Mammary epithelial cell (primary cell): ENCODE results near the gene WNT16.

Experiments
- CTCF ChIP-seq, 2 donors: IDR thresholded peaks in 1 of 2; conservative IDR thresholded peaks in 1 of 2; 2 replicates each; pipeline ENCODE4 v1.5.1; 2011 to 2012; ENCODE audit warnings: inconsistent platforms in 2 of 2, low read length in 2 of 2, mild to moderate bottlenecking in 2 of 2, control low read depth in 1 of 2, low read depth in 1 of 2; ENCODE audit not compliant: insufficient read depth in 1 of 2; ENCODE audit errors: extremely low read depth in 1 of 2
- EZH2 ChIP-seq: IDR thresholded peaks from 2 replicates; pipeline ENCODE4 v1.6.1; 2012; ENCODE audit warnings: low read length, inconsistent platforms, borderline replicate concordance

- TF ChIP-seq EZH2 (no peak), CTCF (conservative IDR thresholded peaks at IDR 0.05 in 1 of 2, IDR thresholded peaks at IDR 0.05 in 1 of 2; ENCODE audit: extremely low read depth in 1 of 2, insufficient read depth in 1 of 2, low read depth in 1 of 2, low read length in 2 of 2) (no peak)
Measured at GRCh38 chr7:121343302-121343701, 14.5 kb downstream of the WNT16 start.
